Measurements from ENCODE around the gene NTM.

Gene NTM

GRCh38 chr11:132187814-132188213, 817.4 kb downstream of the NTM start:
- H3K4me1 ChIP-seq (ENCODE audit: control insufficient read depth, low read length), result no peaks in the 10 kb centered on the region
- H3K27ac ChIP-seq (ENCODE audit: low read depth, low read length), result no peak overlapping the region
- TF ChIP-seq CTCF (IDR thresholded peaks at IDR 0.05; ENCODE audit: low read depth, low read length, poor library complexity, severe bottlenecking), result no peak
- no peak for TF ChIP-seq EZH2phosphoT487 (IDR thresholded peaks at IDR 0.05; ENCODE audit: borderline replicate concordance, low read length)
- no peak overlapping the region for H3K4me3 ChIP-seq (ENCODE audit: low read length)
- no peaks in the 10 kb centered on the region for H3F3A ChIP-seq (ENCODE audit: control insufficient read depth, insufficient read depth)
- no peak overlapping the region for H3K4me2 ChIP-seq (ENCODE audit: low read length)
- H3K9me3 ChIP-seq (ENCODE audit: control insufficient read depth, insufficient read depth, low read length), result no peaks in the 10 kb centered on the region
- H4K20me1 ChIP-seq (ENCODE audit: control insufficient read depth, insufficient read depth, low read depth, low read length), result no peaks in the 10 kb centered on the region
- H3K9me2 ChIP-seq (replicated peaks; ENCODE audit: control insufficient read depth, low read length), result no peaks in the 10 kb centered on the region
- H3K36me3 ChIP-seq (ENCODE audit: control insufficient read depth, low read length), result no peaks in the 10 kb centered on the region
- no peaks in the 10 kb centered on the region for H3K79me2 ChIP-seq (ENCODE audit: control insufficient read depth, low read length)
- H3K27me3 ChIP-seq (ENCODE audit: control insufficient read depth, low read length), result no peaks in the 10 kb centered on the region

DNA sequence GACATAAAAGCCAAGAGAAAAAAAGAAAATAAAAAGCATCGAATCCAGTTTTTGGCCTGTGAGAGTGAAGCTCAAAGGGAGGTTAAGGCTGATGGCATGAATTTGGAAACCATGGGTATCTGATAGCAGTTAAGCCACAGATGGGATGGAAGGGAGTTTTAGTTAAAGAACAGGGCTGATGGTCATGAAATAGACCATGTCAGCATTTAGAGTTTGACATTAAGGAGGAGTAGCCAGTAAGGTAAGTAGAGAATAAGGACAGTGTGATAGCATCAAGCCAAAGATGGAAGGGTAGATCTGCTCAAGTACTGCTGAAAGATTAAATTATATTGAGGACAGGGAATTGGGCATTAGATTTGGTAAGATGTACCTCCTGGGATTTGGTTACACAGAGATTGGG, 826.5 kb downstream of the NTM start:
- H4K20me1 ChIP-seq (ENCODE audit: control insufficient read depth, insufficient read depth, low read depth, low read length), result no peaks in the 10 kb centered on the region
- no peak for TF ChIP-seq EZH2phosphoT487 (IDR thresholded peaks at IDR 0.05; ENCODE audit: borderline replicate concordance, low read length)
- no peak for TF ChIP-seq CTCF (IDR thresholded peaks at IDR 0.05; ENCODE audit: low read depth, low read length, poor library complexity, severe bottlenecking)
- no peaks in the 10 kb centered on the region for H3F3A ChIP-seq (ENCODE audit: control insufficient read depth, insufficient read depth)
- no peak overlapping the region for H3K4me3 ChIP-seq (ENCODE audit: low read length)
- no peaks in the 10 kb centered on the region for H3K36me3 ChIP-seq (ENCODE audit: control insufficient read depth, low read length)
- no peaks in the 10 kb centered on the region for H3K9me3 ChIP-seq (ENCODE audit: control insufficient read depth, insufficient read depth, low read length)
- no peaks in the 10 kb centered on the region for H3K9me2 ChIP-seq (replicated peaks; ENCODE audit: control insufficient read depth, low read length)
- no peak overlapping the region for H3K4me2 ChIP-seq (ENCODE audit: low read length)
- no peaks in the 10 kb centered on the region for H3K27me3 ChIP-seq (ENCODE audit: control insufficient read depth, low read length)
- no peaks in the 10 kb centered on the region for H3K4me1 ChIP-seq (ENCODE audit: control insufficient read depth, low read length)
- no peaks in the 10 kb centered on the region for H3K79me2 ChIP-seq (ENCODE audit: control insufficient read depth, low read length)
- no peak overlapping the region for H3K27ac ChIP-seq (ENCODE audit: low read depth, low read length)

DNA sequence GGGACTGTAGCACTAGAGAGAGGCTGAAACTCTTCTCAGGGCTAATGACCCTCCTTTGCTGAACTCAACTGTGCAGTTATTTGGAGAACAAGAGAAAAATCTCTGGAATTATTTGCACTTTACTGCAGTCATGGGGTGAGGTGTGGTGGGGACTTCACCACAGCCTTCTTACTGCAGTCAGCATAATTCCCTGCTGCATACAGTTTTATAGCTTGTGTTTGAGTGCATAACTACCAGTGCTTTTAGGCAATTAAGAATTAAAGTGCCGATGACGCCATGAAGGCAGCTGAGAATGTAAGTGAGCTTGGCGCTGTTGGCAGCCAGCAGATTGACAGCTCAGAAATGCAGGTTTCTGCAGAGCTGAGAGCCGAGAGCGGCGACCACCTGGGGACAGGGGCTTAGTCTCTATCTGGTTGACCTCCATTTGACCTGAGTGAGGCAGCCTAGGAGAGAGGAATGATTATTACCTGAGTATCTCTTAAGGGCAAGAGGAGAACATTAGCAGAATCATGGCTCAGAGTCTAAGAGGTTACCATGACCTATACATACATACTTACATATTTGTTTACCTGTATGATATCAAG, 830.0 kb downstream of the NTM start:
- no peak overlapping the region for H3K4me3 ChIP-seq (ENCODE audit: low read length)
- no peak overlapping the region for H3K4me2 ChIP-seq (ENCODE audit: low read length)
- no peaks in the 10 kb centered on the region for H3K36me3 ChIP-seq (ENCODE audit: control insufficient read depth, low read length)
- H3K27me3 ChIP-seq (ENCODE audit: control insufficient read depth, low read length), result no peaks in the 10 kb centered on the region
- H3K27ac ChIP-seq (ENCODE audit: low read depth, low read length), result no peak overlapping the region
- H3K9me2 ChIP-seq (replicated peaks; ENCODE audit: control insufficient read depth, low read length), result no peaks in the 10 kb centered on the region
- H3K4me1 ChIP-seq (ENCODE audit: control insufficient read depth, low read length), result no peaks in the 10 kb centered on the region
- no peaks in the 10 kb centered on the region for H3K79me2 ChIP-seq (ENCODE audit: control insufficient read depth, low read length)
- no peaks in the 10 kb centered on the region for H4K20me1 ChIP-seq (ENCODE audit: control insufficient read depth, insufficient read depth, low read depth, low read length)
- H3F3A ChIP-seq (ENCODE audit: control insufficient read depth, insufficient read depth), result no peaks in the 10 kb centered on the region
- no peaks in the 10 kb centered on the region for H3K9me3 ChIP-seq (ENCODE audit: control insufficient read depth, insufficient read depth, low read length)
- TF ChIP-seq CTCF (IDR thresholded peaks at IDR 0.05; ENCODE audit: low read depth, low read length, poor library complexity, severe bottlenecking) (no peak), EZH2phosphoT487 (IDR thresholded peaks at IDR 0.05; ENCODE audit: borderline replicate concordance, low read length) (no peak)
